Testis (tissue), 2 donors: ENCODE data around the gene SLC26A11.

Source experiments
- POLR2A ChIP-seq: fragments of 450-650 bp; IDR thresholded peaks from one replicate; pipeline ENCODE4 v1.6.1; 2017; ENCODE audit warnings: antibody characterized with exemption, mild to moderate bottlenecking, moderate library complexity
- TF ChIP-seq, protein P1 (sequence below), 3 experiments: fragments of 450-650 bp in 2 of 3; fragments of 200-600 bp in 1 of 3; sonication (generic) in 1 of 3; IDR thresholded peaks; one replicate each; pipeline ENCODE4 v1.5.1; 2016 to 2019; ENCODE audit warnings: antibody characterized with exemption in 3 of 3, mild to moderate bottlenecking in 2 of 3, moderate library complexity in 1 of 3

DNA sequence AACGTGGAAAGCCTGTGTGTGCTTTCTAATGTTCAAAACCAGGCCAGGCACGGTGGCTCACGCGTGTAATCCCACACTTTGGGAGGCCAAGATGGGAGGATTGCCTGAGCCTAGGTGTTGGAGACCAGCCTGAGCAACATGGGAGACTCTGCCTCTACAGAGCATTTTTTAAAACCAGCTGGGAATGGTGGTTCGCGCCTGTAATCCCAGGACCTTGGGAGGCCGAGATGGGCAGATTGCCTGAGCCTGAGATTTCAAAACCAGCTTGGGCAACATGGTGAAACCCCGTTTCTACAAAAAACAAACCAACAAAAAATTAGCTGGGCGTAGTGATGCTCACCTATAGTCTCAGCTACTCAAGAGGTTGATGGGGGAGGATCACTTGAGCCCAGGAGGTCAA, 66.8 kb downstream of the SLC26A11 start:
- TF ChIP-seq, protein P1, sequence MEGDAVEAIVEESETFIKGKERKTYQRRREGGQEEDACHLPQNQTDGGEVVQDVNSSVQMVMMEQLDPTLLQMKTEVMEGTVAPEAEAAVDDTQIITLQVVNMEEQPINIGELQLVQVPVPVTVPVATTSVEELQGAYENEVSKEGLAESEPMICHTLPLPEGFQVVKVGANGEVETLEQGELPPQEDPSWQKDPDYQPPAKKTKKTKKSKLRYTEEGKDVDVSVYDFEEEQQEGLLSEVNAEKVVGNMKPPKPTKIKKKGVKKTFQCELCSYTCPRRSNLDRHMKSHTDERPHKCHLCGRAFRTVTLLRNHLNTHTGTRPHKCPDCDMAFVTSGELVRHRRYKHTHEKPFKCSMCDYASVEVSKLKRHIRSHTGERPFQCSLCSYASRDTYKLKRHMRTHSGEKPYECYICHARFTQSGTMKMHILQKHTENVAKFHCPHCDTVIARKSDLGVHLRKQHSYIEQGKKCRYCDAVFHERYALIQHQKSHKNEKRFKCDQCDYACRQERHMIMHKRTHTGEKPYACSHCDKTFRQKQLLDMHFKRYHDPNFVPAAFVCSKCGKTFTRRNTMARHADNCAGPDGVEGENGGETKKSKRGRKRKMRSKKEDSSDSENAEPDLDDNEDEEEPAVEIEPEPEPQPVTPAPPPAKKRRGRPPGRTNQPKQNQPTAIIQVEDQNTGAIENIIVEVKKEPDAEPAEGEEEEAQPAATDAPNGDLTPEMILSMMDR (IDR thresholded peaks at IDR 0.05) = no peak
- TF ChIP-seq POLR2A = no peak
